A673 (cell line): ENCODE data around the gene OGA. TPM values are rescaled to one million over a fixed set of nuclear protein-coding genes. Genes with fewer than 3 reads are reported as not detected.
A peak's percentile ranks its signal among the peaks of the same experiment; 100 is the strongest.

ENCODE experiments used
- BruUV-seq: library from RNA; stranded (reverse); fragments of 400-500 nt; replicated peaks from 2 replicates; lab custom pipeline; 2021; lab: Mats Ljungman, UMichigan
- CTCF ChIA-PET: fragments of 300-600 bp; sonication (Branson Sonifier 250); formaldehyde crosslinking; loops from one replicate; lab custom pipeline; 2022; ENCODE audit warnings: antibody characterized with exemption; lab: Charles Lee
- POLR2A ChIA-PET: fragments of 300-600 bp; sonication (Branson Sonifier 250); formaldehyde crosslinking; loops from one replicate; lab custom pipeline; 2022; ENCODE audit warnings: antibody characterized with exemption; ENCODE audit not compliant: low non-redundant PET; lab: Charles Lee
- DNase-seq: peaks from one replicate; pipeline ENCODE4 v3.0.0-alpha.2; 2015; ENCODE audit warnings: low spot score
- H3K27ac ChIP-seq: fragments of 200-600 bp; sonication (generic); 2 replicates; pipeline ENCODE4 v1.5.1; 2016; ENCODE audit warnings: mixed run types, low read depth, mild to moderate bottlenecking, mixed read lengths, antibody characterized with exemption, low read length; ENCODE audit not compliant: poor library complexity, severe bottlenecking
- H3K27me3 ChIP-seq: fragments of 200-600 bp; sonication (generic); replicated peaks from 2 replicates; pipeline ENCODE4 v1.6.1; 2017; ENCODE audit warnings: mixed run types, low read depth, mild to moderate bottlenecking, mixed read lengths, antibody characterized with exemption, low read length; ENCODE audit not compliant: insufficient read depth, poor library complexity
- H3K36me3 ChIP-seq: fragments of 200-600 bp; sonication (generic); 2 replicates; pipeline ENCODE4 v1.6.1; 2016; ENCODE audit warnings: mixed run types, mild to moderate bottlenecking, mixed read lengths, antibody characterized with exemption, low read length; ENCODE audit not compliant: insufficient read depth, poor library complexity, severe bottlenecking
- H3K4me1 ChIP-seq: fragments of 200-600 bp; sonication (generic); 2 replicates; pipeline ENCODE4 v1.6.1; 2017; ENCODE audit warnings: mixed run types, mild to moderate bottlenecking, mixed read lengths, antibody characterized with exemption, low read length; ENCODE audit not compliant: insufficient read depth, poor library complexity, severe bottlenecking
- H3K4me3 ChIP-seq: fragments of 200-600 bp; sonication (generic); 2 replicates; pipeline ENCODE4 v1.5.1; 2016; ENCODE audit warnings: low read depth, mixed run types, mild to moderate bottlenecking, mixed read lengths, low read length; ENCODE audit not compliant: poor library complexity, severe bottlenecking
- H3K9me3 ChIP-seq: fragments of 200-600 bp; sonication (generic); 2 replicates; pipeline ENCODE4 v1.6.1; 2016; ENCODE audit warnings: mixed run types, low read depth, mild to moderate bottlenecking, mixed read lengths, antibody characterized with exemption, low read length; ENCODE audit not compliant: poor library complexity, severe bottlenecking
- EZH2 ChIP-seq: fragments of 200-600 bp; sonication (generic); IDR thresholded peaks from 2 replicates; pipeline ENCODE4 v1.6.1; 2017; ENCODE audit warnings: borderline replicate concordance, low read depth, mild to moderate bottlenecking, mixed read lengths, antibody characterized with exemption, low read length; ENCODE audit not compliant: poor library complexity, severe bottlenecking
- intact Hi-C: fragments of 100-400 bp; cut with micrococcal nuclease; formaldehyde crosslinking; loops from one replicate; pipeline ENCODE4 v1.10.0; 2022; ENCODE audit not compliant: unreplicated experiment
- total RNA-seq: library from RNA; stranded (reverse); gene quantifications from 2 replicates; pipeline ENCODE4 v1.2.3, GENCODE V29; 2021
- TF ChIP-seq, protein P1 (sequence below): fragments of 300-800, 200-600 bp; sonication (generic); conservative IDR thresholded peaks from 2 replicates; pipeline ENCODE4 v1.5.1; 2017; ENCODE audit warnings: low read depth, mild to moderate bottlenecking, antibody characterized with exemption, low read length, moderate library complexity, mixed read lengths

The OGA gene
- total RNA-seq, 1 experiment from 2014 or later, result 109 TPM

DNA sequence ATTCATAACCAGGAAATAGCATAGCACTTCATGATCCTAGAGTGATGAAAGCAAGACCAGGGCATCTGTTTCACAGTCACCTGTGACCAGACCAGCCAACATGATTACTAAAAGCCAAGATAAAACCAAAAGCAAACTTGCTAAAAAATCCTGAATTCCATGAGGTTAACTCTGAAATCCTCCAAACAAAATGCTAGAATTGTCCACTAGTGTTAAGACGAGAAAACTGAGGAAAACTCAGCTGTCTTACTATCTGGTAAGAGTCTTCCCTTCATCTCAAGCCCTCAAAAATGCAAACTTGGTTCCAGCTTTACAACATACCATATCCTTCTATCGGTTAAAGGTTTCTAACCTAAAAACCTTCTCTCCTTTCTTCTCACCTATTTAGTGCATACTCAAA lies 33.7 kb downstream of the OGA start:
- no TSS peak for BruUV-seq
- ChIA-PET POLR2A (no interaction called here), CTCF (interaction anchor here (2.1 kb wide), 1 partner anchor 182 kb away, joined by 7 read pairs; no protein-coding TSS in a partner anchor)
- no peak overlapping the region for H3K4me3 ChIP-seq
- peaks cover 50% of the 10 kb centered on the region for H3K36me3 ChIP-seq
- H3K27ac ChIP-seq, result peak overlapping the region; percentile 43
- H3K27me3 ChIP-seq, result no peaks in the 10 kb centered on the region
- TF ChIP-seq EZH2, result no peak
- TF ChIP-seq, protein P1, sequence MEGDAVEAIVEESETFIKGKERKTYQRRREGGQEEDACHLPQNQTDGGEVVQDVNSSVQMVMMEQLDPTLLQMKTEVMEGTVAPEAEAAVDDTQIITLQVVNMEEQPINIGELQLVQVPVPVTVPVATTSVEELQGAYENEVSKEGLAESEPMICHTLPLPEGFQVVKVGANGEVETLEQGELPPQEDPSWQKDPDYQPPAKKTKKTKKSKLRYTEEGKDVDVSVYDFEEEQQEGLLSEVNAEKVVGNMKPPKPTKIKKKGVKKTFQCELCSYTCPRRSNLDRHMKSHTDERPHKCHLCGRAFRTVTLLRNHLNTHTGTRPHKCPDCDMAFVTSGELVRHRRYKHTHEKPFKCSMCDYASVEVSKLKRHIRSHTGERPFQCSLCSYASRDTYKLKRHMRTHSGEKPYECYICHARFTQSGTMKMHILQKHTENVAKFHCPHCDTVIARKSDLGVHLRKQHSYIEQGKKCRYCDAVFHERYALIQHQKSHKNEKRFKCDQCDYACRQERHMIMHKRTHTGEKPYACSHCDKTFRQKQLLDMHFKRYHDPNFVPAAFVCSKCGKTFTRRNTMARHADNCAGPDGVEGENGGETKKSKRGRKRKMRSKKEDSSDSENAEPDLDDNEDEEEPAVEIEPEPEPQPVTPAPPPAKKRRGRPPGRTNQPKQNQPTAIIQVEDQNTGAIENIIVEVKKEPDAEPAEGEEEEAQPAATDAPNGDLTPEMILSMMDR, result no peak
- no peak for DNase-seq
- peaks cover 26% of the 10 kb centered on the region for H3K4me1 ChIP-seq
- intact Hi-C loops, result loop anchor here (5.0 kb wide), 1 partner anchor 33 kb away; the partner anchor contains the start of gene OGA
- no peaks in the 10 kb centered on the region for H3K9me3 ChIP-seq

GRCh38 chr10:101783736-101784118 lies 34.5 kb downstream of the OGA start:
- no peaks in the 10 kb centered on the region for H3K9me3 ChIP-seq
- ChIA-PET CTCF (interaction anchor here (0.6 to 2.1 kb wide), 3 partner anchors 57 to 386 kb away, joined by 3 to 7 read pairs (median 5); no protein-coding TSS in a partner anchor), POLR2A (no interaction called here)
- peak; percentile 28 for DNase-seq
- no TSS peak for BruUV-seq
- H3K36me3 ChIP-seq, result peaks cover 41% of the 10 kb centered on the region
- peak overlapping the region; percentile 43 for H3K27ac ChIP-seq
- H3K4me3 ChIP-seq, result peak overlapping the region; percentile 72
- TF ChIP-seq EZH2, result no peak
- TF ChIP-seq, protein P1, result no peak
- intact Hi-C loops, result loop anchor here (5.0 kb wide), 1 partner anchor 34 kb away; the partner anchor contains the start of gene OGA
- no peaks in the 10 kb centered on the region for H3K27me3 ChIP-seq
- peaks cover 26% of the 10 kb centered on the region for H3K4me1 ChIP-seq

- ChIA-PET CTCF (interaction anchor here (1.0 to 2.1 kb wide), 3 partner anchors 58 to 180 kb away, joined by 3 to 7 read pairs (median 4); no protein-coding TSS in a partner anchor), POLR2A (no interaction called here)
- peak; percentile 94 for DNase-seq
- Histone ChIP-seq H3K27me3 (no peaks in the 10 kb centered on the region), H3K9me3 (no peaks in the 10 kb centered on the region), H3K36me3 (peaks cover 36% of the 10 kb centered on the region), H3K4me1 (peaks cover 26% of the 10 kb centered on the region), H3K27ac (peak within 1 kb of the TSS; percentile 43), H3K4me3 (peak within 1 kb of the TSS; percentile 72)
- TF ChIP-seq EZH2, result no peak
- TF ChIP-seq, protein P1, result no peak
- BruUV-seq, result no TSS peak
- intact Hi-C loops, result loop anchor here (5.0 kb wide), 1 partner anchor 34 kb away; the partner anchor contains the start of gene OGA
These were observed 35.2 kb downstream of the OGA start, which contains the start of gene NPM3 for GRCh38 chr10:101782811-101783735. TSS of gene NPM3 (minus strand) at chr10:101783446. CDS start at chr10:101783390, 56 bp downstream.
